HG02588 (cell line): ENCODE measurements around the gene MIR17HG.
A peak's percentile ranks its signal among the peaks of the same experiment; 100 is the strongest.
"Not testable (repeated sequence)": the region's sequence is repeated elsewhere in the genome, so short reads cannot be mapped to it uniquely, and the experiment has no call there.

Experiments
- ATAC-seq: cut with Tn5 transposase; IDR thresholded peaks from one replicate; pipeline ENCODE4 v1.9.1; 2021; ENCODE audit warnings: mild to moderate bottlenecking, moderate library complexity; ENCODE audit not compliant: unreplicated experiment

The MIR17HG gene

GRCh38 chr13:91347202-91347995 is at the start of gene MIR17HG:
MIR17HG (plus strand) TSS chr13:91347687.
- ATAC-seq = peak; percentile 47

- no peak for ATAC-seq
Measured at GRCh38 chr13:91298060-91298459, 49.4 kb upstream of the MIR17HG start.

- peak; percentile 90 for ATAC-seq
Measured at GRCh38 chr13:91302111-91302510, 45.4 kb upstream of the MIR17HG start.

GRCh38 chr13:91303031-91303430 is 44.5 kb upstream of the MIR17HG start:
- ATAC-seq = no peak

- ATAC-seq = no peak
Measured at GRCh38 chr13:91304741-91305140, 42.7 kb upstream of the MIR17HG start.

GRCh38 chr13:91305652-91306051 is 41.8 kb upstream of the MIR17HG start:
- no peak for ATAC-seq

GRCh38 chr13:91307887-91308286 is 39.6 kb upstream of the MIR17HG start:
- ATAC-seq = no peak

- ATAC-seq = no peak
Measured at GRCh38 chr13:91308299-91308698, 39.2 kb upstream of the MIR17HG start.

- no peak for ATAC-seq
Measured at GRCh38 chr13:91311491-91311890, 36.0 kb upstream of the MIR17HG start.

- no peak for ATAC-seq
Measured at GRCh38 chr13:91312324-91312723, 35.2 kb upstream of the MIR17HG start.

GRCh38 chr13:91313103-91313502 is 34.4 kb upstream of the MIR17HG start:
- peak; percentile 81 for ATAC-seq

- ATAC-seq = peak; percentile 42
Measured at GRCh38 chr13:91313581-91313980, 33.9 kb upstream of the MIR17HG start.

GRCh38 chr13:91314888-91315287 is 32.6 kb upstream of the MIR17HG start:
- no peak for ATAC-seq

- no peak for ATAC-seq
Measured at GRCh38 chr13:91318886-91319285, 28.6 kb upstream of the MIR17HG start.

- ATAC-seq = no peak
Measured at GRCh38 chr13:91319996-91320395, 27.5 kb upstream of the MIR17HG start.

GRCh38 chr13:91320990-91321389 is 26.5 kb upstream of the MIR17HG start:
- not testable (repeated sequence) for ATAC-seq

- no peak for ATAC-seq
Measured at GRCh38 chr13:91323349-91323748, 24.1 kb upstream of the MIR17HG start.

GRCh38 chr13:91326146-91326545 is 21.3 kb upstream of the MIR17HG start:
- ATAC-seq = no peak

- ATAC-seq = no peak
Measured at GRCh38 chr13:91328726-91329125, 18.8 kb upstream of the MIR17HG start.

GRCh38 chr13:91329733-91330132 is 17.8 kb upstream of the MIR17HG start:
- ATAC-seq = no peak

- peak; percentile 87 for ATAC-seq
Measured at GRCh38 chr13:91331047-91331915, 16.2 kb upstream of the MIR17HG start.

GRCh38 chr13:91346062-91346461 is 1.4 kb upstream of the MIR17HG start:
- no peak for ATAC-seq
